ENCODE data around the gene NTM. TPM values are rescaled to one million over a fixed set of nuclear protein-coding genes. Genes with fewer than 3 reads are reported as not detected.

NTM gene
- total and polyA plus RNA-seq, 2 donors (not counting 1 experiment from before 2014, with no cell fraction given): 12.3 to 28.6 TPM

DNA sequence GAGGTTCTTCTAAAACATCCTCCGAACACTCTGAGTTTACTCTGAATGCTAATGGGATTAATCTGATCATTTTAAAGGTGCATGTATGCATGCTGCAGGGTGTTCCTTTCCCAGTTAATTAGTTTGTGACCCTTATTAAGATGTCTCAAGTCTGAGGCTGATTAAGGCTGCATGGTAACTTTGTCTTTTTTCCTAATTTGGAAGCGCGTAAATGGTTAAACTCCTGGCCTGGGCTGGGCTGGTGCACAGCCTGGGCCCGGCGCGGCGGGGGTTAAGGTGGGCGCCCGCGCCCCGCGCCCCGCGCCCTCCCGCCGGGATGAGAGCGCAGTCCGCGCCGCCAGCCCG, 539.7 kb downstream of the NTM start:
- Histone ChIP-seq H3K4me3 (replicated peaks in 1 of 4; ENCODE audit: control extremely low read depth in 1 of 4, insufficient read depth in 1 of 4, low read depth in 3 of 4, low read length in 4 of 4) (peak overlapping the region; percentile 47 to 94 (median 78)), H3K27ac (ENCODE audit: insufficient read depth, low read length) (peak overlapping the region; percentile 43), H3K4me1 (ENCODE audit: control insufficient read depth, extremely low read depth, insufficient read depth, low read length) (peaks cover 7% of the 10 kb centered on the region), H3K9me3 (ENCODE audit: control insufficient read depth, insufficient read depth, low read depth, low read length) (no peaks in the 10 kb centered on the region), H3K27me3 (ENCODE audit: control insufficient read depth, insufficient read depth, low read length) (no peaks in the 10 kb centered on the region), H3K79me2 (ENCODE audit: control insufficient read depth, insufficient read depth, low read length) (peaks cover 33% of the 10 kb centered on the region), H4K20me1 (ENCODE audit: control insufficient read depth, extremely low read depth, insufficient read depth, low read length) (no peaks in the 10 kb centered on the region), H3K9ac (ENCODE audit: insufficient read depth, low read length) (peak overlapping the region; percentile 82), H3K36me3 (ENCODE audit: control insufficient read depth, insufficient read depth, low read length) (no peaks in the 10 kb centered on the region), H2AFZ (ENCODE audit: low read length) (no peak overlapping the region), H3K4me2 (ENCODE audit: extremely low read depth, insufficient read depth, low read length) (peak overlapping the region; percentile 92)
- DNase-seq (ENCODE audit: low read depth in 2 of 2): no peak
- TF ChIP-seq CTCF (conservative IDR thresholded peaks at IDR 0.05 in 1 of 2, IDR thresholded peaks at IDR 0.05 in 1 of 2; ENCODE audit: low read depth in 1 of 2, low read length in 2 of 2) (no peak), EZH2 (IDR thresholded peaks at IDR 0.05; ENCODE audit: low read length, missing control alignments) (no peak)

DNA sequence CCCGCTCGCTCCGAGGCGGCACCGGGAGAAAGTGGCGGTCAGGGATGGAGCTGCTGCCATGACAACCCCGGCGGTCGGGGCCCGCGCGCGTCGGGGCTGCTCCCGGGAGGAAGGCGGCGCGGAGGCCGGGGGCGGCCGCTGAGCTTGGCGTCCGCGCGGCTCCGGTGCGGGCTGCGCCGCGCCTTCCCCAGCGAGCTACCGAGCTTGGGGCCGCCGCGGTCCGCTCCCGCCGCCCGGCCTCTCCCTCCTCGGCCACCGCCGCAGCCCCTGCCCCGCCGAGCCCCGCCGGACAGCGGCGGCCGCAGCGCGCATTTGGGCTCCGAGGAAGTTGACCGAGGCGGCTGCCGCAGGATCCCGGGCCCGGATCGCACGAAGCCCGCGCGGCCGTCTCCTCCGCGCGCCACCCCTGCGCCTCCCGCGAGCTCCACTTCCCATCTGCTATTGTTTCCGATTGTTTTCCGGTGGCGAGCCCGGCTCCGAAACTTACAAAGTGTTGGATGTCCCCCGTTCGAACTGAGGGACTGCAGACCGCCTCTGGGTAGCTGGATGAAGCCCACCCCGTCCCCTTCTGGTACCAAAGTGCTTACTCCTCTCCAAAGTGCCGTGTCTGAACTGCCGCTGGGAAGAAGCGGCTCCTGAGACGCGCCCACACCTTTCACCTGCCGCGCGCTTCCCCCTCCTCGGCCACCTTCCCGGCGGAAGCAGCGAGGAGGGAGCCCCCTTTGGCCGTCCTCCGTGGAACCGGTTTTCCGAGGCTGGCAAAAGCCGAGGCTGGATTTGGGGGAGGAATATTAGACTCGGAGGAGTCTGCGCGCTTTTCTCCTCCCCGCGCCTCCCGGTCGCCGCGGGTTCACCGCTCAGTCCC, 540.3 kb downstream of the NTM start:
- peaks cover 34% of the 10 kb centered on the region for H3K79me2 ChIP-seq (ENCODE audit: control insufficient read depth, insufficient read depth, low read length)

More for the DNA sequence above, 540.3 kb downstream of the NTM start:
- no peaks in the 10 kb centered on the region for H3K27me3 ChIP-seq (ENCODE audit: control insufficient read depth, insufficient read depth, low read length)
- H3K9ac ChIP-seq (ENCODE audit: insufficient read depth, low read length): peak overlapping the region; percentile 82
- peak overlapping the region; percentile 82 for H3K4me2 ChIP-seq (ENCODE audit: extremely low read depth, insufficient read depth, low read length)
- H3K27ac ChIP-seq (ENCODE audit: insufficient read depth, low read length): peak overlapping the region; percentile 87
- no peaks in the 10 kb centered on the region for H4K20me1 ChIP-seq (ENCODE audit: control insufficient read depth, extremely low read depth, insufficient read depth, low read length)
- peak overlapping the region; percentile 91 for H2AFZ ChIP-seq (ENCODE audit: low read length)
- H3K9me3 ChIP-seq (ENCODE audit: control insufficient read depth, insufficient read depth, low read depth, low read length): no peaks in the 10 kb centered on the region
- H3K36me3 ChIP-seq (ENCODE audit: control insufficient read depth, insufficient read depth, low read length): no peaks in the 10 kb centered on the region
- H3K4me1 ChIP-seq (ENCODE audit: control insufficient read depth, extremely low read depth, insufficient read depth, low read length): peaks cover 7% of the 10 kb centered on the region
- no peak for TF ChIP-seq EZH2 (IDR thresholded peaks at IDR 0.05; ENCODE audit: low read length, missing control alignments)
- no peak for TF ChIP-seq CTCF (conservative IDR thresholded peaks at IDR 0.05 in 1 of 2, IDR thresholded peaks at IDR 0.05 in 1 of 2; ENCODE audit: low read depth in 1 of 2, low read length in 2 of 2)
- peak overlapping the region; percentile 72 to 99 (median 93) for H3K4me3 ChIP-seq (replicated peaks in 1 of 4; ENCODE audit: control extremely low read depth in 1 of 4, insufficient read depth in 1 of 4, low read depth in 3 of 4, low read length in 4 of 4)
- DNase-seq (ENCODE audit: low read depth in 2 of 2): peak; percentile 48 to 55
